ENCODE measurements around the gene TEDC1.

TEDC1 gene

GRCh38 chr14:105471823-105472485, 19.1 kb upstream of the TEDC1 start:
- H3K9ac ChIP-seq (ENCODE audit: low read length): no peak overlapping the region
- H2AFZ ChIP-seq (ENCODE audit: low read length): no peak overlapping the region
- no peaks in the 10 kb centered on the region for H3F3A ChIP-seq (ENCODE audit: insufficient read depth, low read length)
- H3K79me2 ChIP-seq (ENCODE audit: low read length): no peaks in the 10 kb centered on the region
- H3K4me2 ChIP-seq (ENCODE audit: low read depth, low read length): no peak overlapping the region
- H3K4me1 ChIP-seq (ENCODE audit: low read length): no peaks in the 10 kb centered on the region
- H3K27me3 ChIP-seq (replicated peaks; ENCODE audit: insufficient read depth, low read length): peaks cover 21% of the 10 kb centered on the region
- H3K4me3 ChIP-seq (ENCODE audit: low read length): no peak overlapping the region
- H3K9me2 ChIP-seq (replicated peaks; ENCODE audit: insufficient read depth, low read length): no peaks in the 10 kb centered on the region
- H3K9me3 ChIP-seq (replicated peaks; ENCODE audit: insufficient read depth, low read length): no peaks in the 10 kb centered on the region
- H3K36me3 ChIP-seq (replicated peaks; ENCODE audit: insufficient read depth, low read length): no peaks in the 10 kb centered on the region
- no peaks in the 10 kb centered on the region for H4K20me1 ChIP-seq (ENCODE audit: insufficient read depth, low read length)
- DNase-seq: no peak
- TF ChIP-seq, protein P1, sequence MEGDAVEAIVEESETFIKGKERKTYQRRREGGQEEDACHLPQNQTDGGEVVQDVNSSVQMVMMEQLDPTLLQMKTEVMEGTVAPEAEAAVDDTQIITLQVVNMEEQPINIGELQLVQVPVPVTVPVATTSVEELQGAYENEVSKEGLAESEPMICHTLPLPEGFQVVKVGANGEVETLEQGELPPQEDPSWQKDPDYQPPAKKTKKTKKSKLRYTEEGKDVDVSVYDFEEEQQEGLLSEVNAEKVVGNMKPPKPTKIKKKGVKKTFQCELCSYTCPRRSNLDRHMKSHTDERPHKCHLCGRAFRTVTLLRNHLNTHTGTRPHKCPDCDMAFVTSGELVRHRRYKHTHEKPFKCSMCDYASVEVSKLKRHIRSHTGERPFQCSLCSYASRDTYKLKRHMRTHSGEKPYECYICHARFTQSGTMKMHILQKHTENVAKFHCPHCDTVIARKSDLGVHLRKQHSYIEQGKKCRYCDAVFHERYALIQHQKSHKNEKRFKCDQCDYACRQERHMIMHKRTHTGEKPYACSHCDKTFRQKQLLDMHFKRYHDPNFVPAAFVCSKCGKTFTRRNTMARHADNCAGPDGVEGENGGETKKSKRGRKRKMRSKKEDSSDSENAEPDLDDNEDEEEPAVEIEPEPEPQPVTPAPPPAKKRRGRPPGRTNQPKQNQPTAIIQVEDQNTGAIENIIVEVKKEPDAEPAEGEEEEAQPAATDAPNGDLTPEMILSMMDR (IDR thresholded peaks at IDR 0.05; ENCODE audit: low read length): no peak
- TF ChIP-seq EZH2 (optimal IDR thresholded peaks at IDR 0.05; ENCODE audit: low read depth, low read length) (no peak), EZH2phosphoT487 (IDR thresholded peaks at IDR 0.05; ENCODE audit: low read length) (no peak)
- no peak overlapping the region for H3K27ac ChIP-seq (ENCODE audit: low read length)

DNA sequence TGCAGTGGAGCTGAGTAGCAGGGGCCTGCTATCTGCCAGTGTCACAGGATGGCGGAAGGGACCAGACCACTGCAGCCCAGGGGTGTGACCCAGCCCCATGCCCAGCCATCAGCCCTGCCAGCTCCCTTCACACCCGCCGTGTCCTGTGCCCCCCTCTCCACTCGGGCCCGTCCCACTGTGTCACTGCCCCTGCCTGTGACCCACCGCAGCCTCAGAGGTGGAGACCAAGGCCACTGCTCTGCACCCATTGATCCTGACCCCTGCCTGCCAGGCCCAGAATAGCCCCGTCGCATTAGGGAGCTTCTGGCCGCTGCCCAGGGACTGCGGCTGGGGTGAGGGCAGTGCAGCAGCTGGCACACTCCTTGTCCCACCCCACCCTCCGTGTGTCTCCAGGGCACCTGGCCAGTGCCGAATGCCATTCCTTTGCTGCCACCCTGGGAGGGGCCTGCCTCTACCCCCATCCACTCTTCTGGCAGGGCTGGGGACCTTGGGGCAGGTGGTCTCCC, 18.5 kb upstream of the TEDC1 start:
- H3K9me2 ChIP-seq (replicated peaks; ENCODE audit: insufficient read depth, low read length): no peaks in the 10 kb centered on the region
- no peaks in the 10 kb centered on the region for H3K36me3 ChIP-seq (replicated peaks; ENCODE audit: insufficient read depth, low read length)
- no peak overlapping the region for H3K9ac ChIP-seq (ENCODE audit: low read length)
- H3K4me3 ChIP-seq (ENCODE audit: low read length): no peak overlapping the region
- H3K27ac ChIP-seq (ENCODE audit: low read length): no peak overlapping the region
- no peak overlapping the region for H2AFZ ChIP-seq (ENCODE audit: low read length)
- no peaks in the 10 kb centered on the region for H4K20me1 ChIP-seq (ENCODE audit: insufficient read depth, low read length)
- H3K27me3 ChIP-seq (replicated peaks; ENCODE audit: insufficient read depth, low read length): peaks cover 25% of the 10 kb centered on the region
- TF ChIP-seq EZH2 (optimal IDR thresholded peaks at IDR 0.05; ENCODE audit: low read depth, low read length): no peak
- no peak for TF ChIP-seq EZH2phosphoT487 (IDR thresholded peaks at IDR 0.05; ENCODE audit: low read length)
- TF ChIP-seq, protein P1 (IDR thresholded peaks at IDR 0.05; ENCODE audit: low read length): no peak
- no peak for DNase-seq
- no peaks in the 10 kb centered on the region for H3K4me1 ChIP-seq (ENCODE audit: low read length)
- no peaks in the 10 kb centered on the region for H3F3A ChIP-seq (ENCODE audit: insufficient read depth, low read length)
- H3K79me2 ChIP-seq (ENCODE audit: low read length): no peaks in the 10 kb centered on the region
- H3K9me3 ChIP-seq (replicated peaks; ENCODE audit: insufficient read depth, low read length): no peaks in the 10 kb centered on the region
- H3K4me2 ChIP-seq (ENCODE audit: low read depth, low read length): no peak overlapping the region

GRCh38 chr14:105473033-105473676, 17.9 kb upstream of the TEDC1 start:
- Histone ChIP-seq H2AFZ (ENCODE audit: low read length) (no peak overlapping the region), H3K36me3 (replicated peaks; ENCODE audit: insufficient read depth, low read length) (no peaks in the 10 kb centered on the region), H3K27me3 (replicated peaks; ENCODE audit: insufficient read depth, low read length) (peaks cover 29% of the 10 kb centered on the region), H3K4me1 (ENCODE audit: low read length) (no peaks in the 10 kb centered on the region), H3K9ac (ENCODE audit: low read length) (no peak overlapping the region), H3K79me2 (ENCODE audit: low read length) (no peaks in the 10 kb centered on the region), H3K4me2 (ENCODE audit: low read depth, low read length) (peak overlapping the region; percentile 63; the same call in 1 of the 2 replicates), H3K4me3 (ENCODE audit: low read length) (no peak overlapping the region), H3K27ac (ENCODE audit: low read length) (no peak overlapping the region), H4K20me1 (ENCODE audit: insufficient read depth, low read length) (no peaks in the 10 kb centered on the region), H3F3A (ENCODE audit: insufficient read depth, low read length) (no peaks in the 10 kb centered on the region), H3K9me3 (replicated peaks; ENCODE audit: insufficient read depth, low read length) (no peaks in the 10 kb centered on the region), H3K9me2 (replicated peaks; ENCODE audit: insufficient read depth, low read length) (no peaks in the 10 kb centered on the region)
- no peak for TF ChIP-seq EZH2phosphoT487 (IDR thresholded peaks at IDR 0.05; ENCODE audit: low read length)
- TF ChIP-seq, protein P1 (IDR thresholded peaks at IDR 0.05; ENCODE audit: low read length): no peak
- TF ChIP-seq EZH2 (optimal IDR thresholded peaks at IDR 0.05; ENCODE audit: low read depth, low read length): no peak
- no peak for DNase-seq
